ACHN (cell line): Measurements from ENCODE around the gene TGIF1.
A peak's percentile ranks its signal among the peaks of the same experiment; 100 is the strongest.

Source experiments
- DNase-seq: peaks from one replicate; pipeline ENCODE4 v3.0.0-alpha.2; 2015
- in situ Hi-C: cut with HindIII; loops from 2 replicates; pipeline ENCODE4 v1.10.0; 2017; ENCODE audit warnings: low sequenced_read_pairs, low pct_ligation_motif_present, low pct_unique_long_range_greater_than_20kb

Gene TGIF1

DNA sequence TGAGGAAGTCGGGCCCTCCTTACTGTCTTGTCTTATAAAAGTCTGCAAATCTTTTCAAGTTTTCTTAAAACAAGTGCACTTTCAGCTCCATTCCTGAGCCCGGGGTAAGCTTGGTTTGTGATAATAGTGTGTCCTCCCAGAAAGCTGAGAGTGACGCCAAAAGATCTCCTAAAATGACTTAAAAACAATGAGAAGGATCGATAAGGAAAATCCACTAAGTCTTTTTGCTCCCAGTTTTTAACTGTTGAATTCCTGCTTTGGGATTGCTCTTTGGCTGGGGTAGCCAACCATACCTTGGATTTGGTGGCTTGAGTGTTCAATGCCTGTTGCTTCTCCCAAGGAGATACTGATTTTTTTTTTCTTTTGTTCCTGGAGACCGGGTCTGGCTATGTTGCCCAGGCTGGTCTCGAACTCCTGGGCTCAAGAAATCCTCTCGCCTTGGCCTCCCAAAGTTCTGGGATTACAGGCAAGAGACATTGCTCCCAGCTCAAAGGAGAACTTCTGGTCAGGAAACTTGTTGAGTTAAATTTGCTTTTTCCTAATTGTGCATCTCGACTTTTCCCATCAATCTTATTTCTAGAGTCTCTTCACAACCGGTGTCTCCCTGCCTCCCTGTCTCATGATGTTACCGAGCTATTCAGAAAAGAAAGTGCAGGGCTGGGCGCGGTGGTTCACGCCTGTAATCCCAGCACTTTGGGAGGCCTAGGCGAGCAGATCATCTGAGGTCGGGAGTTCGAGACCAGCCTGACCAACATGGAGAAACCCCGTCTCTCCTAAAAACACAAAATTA, 3.0 kb downstream of the TGIF1 start:
- in situ Hi-C loops: no loop called here
- no peak for DNase-seq

DNA sequence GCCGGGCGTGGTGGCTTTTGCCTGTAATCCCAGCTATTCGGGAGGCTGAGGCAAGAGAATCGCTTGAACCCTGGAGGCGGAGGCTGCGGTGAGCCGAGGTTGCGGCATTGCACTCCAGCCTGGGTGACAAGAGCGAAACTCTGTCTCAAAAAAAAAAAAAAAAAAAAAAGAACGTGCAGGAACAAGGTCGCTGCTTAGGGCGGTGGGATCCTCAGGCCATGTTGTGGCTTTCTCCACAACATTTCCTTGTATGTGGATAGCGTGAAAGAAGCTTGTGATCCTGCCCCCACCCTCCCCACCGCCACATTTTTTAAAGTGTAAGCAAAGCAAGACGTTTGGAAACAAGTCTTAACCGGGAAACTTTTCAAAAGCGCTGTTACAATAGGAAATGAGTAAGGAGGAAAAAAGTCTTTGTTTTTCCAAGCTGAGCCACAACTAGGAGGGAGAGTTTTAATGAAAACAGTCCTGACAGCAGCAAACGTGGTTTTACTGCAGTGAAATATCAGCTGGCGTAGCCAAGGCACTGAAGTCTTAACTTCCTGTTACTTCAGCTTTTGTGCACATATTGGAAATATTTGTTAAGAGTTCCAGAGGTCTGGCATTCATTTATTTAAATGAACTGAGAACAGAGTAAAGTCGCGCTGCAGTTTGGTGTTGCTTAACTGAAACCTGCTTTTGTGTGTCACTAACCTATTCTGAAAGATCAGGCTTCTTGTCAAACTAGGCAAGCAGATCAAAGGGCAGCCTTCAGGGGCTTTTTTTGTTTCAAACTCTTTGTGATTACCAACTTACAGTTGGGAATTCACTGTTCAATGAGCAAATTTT, 3.8 kb downstream of the TGIF1 start:
- peak; percentile 53 for DNase-seq
- in situ Hi-C loops: no loop called here

DNA sequence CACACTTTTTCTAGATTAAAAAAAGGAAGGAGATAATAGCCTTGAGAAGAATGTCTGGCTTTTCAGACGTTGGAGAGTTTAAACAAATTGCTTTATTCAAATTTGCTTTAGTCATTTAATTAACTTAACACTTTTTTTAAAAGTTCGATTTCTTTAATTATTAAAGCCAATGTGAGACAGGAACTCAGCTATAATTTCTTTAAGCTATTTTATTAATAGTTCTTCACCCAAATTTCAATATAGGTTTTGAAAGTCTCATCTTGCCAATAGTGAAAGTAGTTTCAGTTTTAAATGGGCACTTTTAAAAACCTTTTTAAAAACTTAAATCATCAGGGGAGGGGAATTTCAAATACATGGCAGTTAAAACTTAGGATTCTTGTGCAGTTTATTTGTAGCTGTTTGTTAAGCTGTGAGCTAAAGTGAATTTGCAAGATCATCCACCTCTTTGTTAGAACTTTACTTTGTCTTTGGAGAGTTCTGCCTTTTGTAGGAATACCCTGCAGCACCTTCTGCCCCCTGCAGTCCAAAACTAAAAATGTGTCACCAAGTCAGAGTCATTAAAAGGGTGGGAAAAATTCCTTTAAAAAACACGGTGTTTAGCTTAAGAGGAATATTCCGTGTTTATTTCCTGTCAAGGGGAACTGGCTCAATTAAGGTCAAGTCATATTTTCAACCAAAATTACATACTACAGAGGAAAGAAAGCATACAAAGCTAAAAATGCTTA, 4.6 kb downstream of the TGIF1 start:
- in situ Hi-C loops: no loop called here

DNA sequence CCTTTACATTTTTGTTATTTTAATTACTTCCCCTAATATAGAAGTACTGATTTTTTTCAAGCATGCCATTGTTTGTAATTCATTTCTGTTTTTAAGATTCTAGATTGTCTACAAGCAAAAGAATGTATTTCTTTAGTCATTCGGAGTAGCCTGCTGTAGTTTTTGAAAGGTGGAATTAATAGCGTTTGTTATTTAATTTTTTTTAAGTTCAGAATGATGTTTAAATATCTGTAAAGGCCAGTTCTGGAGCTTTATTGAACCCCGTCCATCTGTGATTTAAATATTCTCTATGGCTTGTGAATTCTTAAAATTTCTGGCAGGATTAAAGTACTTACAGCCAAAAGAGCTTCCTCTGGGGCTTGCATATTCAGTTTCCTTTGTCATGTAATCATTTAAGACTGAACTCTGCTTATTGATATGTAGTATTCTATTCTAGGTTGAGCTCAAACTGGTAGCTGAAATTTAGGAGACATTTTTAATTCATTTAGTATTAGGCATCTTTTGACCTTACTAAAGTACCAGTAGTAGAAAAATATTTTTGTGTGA, 5.2 kb downstream of the TGIF1 start:
- no peak for DNase-seq
- in situ Hi-C loops: no loop called here

More for the DNA sequence above, 4.6 kb downstream of the TGIF1 start:
- peak; percentile 65 for DNase-seq

DNA sequence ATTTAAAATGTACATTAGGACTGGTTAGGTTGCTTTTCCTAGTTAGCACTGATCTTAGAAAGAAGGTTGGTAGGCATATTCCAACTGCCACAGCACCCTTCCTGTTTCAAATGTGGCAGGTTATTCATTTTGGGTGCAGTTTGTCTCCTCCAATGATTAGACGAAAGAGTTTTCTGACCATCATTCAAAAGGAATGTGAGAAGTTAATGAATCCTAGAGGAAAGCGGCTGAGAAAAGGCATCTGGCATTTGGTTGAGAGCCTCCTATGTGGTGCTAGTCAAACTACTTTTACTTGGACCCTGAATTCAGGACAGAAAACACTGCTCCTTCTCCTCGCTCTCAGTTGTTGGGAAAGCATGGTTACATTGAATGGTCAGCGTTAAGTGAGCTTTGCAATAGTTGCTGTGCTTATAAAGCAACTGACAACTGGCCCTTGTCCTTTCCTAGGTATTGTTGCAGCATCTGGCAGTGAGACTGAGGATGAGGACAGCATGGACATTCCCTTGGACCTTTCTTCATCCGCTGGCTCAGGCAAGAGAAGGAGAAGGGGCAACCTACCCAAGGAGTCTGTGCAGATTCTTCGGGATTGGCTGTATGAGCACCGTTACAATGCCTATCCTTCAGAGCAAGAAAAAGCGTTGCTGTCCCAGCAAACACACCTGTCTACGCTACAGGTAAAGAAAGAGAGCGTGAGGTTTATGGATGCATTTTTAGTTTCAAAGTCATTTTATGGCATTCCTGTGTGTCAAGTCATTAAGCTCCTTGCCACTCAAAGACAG, 6.1 kb downstream of the TGIF1 start:
- DNase-seq: peak; percentile 92
- in situ Hi-C loops: no loop called here

DNA sequence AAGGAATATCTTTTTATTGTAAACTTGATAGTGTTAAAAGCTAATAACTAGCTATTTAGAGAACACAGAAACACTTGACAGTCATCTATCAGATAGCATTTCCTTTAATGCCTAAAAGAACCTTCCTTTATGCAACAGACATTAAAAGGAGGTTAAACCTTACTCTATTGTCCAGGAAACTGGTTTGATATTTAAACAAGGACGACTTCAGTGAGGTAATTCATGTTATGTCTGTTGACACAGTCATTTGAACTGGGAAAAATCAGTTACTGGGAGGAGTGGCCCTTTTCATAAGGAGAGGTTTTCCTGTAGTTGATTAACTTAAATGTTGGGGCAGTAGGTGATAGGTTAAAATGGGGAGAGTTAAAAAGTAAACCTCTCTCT, 6.7 kb downstream of the TGIF1 start:
- in situ Hi-C loops: no loop called here
- peak; percentile 82 for DNase-seq

DNA sequence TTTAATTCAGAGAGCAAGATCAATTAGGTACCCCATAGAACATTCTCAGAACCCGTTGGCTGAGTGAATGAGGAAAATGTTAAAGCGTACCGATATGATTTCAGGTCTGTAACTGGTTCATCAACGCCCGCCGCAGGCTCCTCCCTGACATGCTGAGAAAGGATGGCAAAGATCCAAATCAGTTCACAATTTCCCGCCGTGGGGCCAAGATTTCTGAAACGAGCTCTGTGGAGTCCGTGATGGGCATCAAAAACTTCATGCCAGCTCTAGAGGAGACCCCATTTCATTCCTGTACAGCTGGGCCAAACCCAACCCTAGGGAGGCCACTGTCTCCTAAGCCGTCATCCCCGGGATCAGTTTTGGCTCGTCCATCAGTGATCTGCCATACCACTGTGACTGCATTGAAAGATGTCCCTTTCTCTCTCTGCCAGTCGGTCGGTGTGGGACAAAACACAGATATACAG, 7.3 kb downstream of the TGIF1 start:
- no peak for DNase-seq

DNA sequence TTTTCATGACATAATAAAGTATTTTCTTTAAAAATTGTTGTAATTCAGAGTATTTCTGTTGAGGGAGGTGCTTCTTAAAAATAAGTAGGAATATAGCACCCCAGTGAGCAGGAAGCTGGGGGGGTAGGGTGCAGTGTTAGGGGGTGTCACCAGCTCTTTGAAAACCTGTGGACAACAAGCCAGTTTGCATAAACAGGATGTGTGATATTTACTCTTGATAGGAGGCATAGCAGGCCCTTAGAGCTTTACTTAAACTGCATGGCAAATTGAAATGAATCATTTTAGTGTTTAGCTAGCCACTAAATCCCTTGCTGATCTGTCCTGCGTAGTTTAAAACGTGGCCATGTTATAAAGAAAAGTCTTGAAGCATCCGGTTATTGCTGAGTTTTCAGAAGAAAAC, 8.4 kb downstream of the TGIF1 start:
- in situ Hi-C loops: no loop called here

More for the DNA sequence above, 7.3 kb downstream of the TGIF1 start:
- in situ Hi-C loops: no loop called here

DNA sequence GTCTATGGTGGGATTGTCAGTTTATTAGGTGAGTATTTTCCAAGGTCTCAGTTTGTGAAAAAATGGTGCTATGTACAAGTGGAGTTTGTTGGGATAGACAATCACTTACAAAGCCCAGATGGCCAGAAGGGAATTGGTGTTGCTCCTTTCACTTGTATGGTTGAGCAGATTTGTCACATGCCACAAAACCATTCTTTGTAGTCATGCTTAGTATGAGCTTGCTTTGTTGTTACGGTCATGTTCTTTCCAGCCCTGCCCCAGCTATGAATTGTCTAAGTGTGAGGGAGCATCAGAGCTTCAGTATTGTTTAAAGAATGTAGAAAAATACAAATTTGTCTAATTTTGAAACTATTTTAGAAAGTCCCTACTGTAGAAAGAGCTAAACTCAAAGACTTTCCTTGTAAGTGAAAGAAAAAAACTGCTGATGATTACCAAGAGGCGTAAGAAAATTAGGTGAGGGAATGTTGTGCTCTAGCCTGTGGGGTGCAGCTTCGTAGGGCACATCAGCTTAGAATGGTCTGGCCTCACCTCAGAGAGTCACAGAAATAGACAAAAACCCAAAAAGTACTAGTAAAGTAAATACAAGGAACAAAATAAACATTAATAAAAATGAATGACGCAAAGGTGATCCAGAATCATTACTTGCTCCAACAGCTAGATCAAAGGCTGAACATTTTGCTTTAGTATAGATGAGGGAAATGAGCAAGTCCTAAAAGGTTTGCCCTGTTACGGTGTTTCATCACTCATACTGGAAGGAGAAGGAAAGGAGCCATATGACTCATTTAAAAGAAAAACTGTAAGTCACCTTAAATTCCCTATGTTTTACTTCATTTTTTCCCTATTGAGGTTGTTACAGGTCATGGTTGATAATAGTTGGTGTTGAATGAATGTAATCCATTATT, 9.2 kb downstream of the TGIF1 start:
- in situ Hi-C loops: no loop called here
- DNase-seq: no peak

More for the DNA sequence above, 8.4 kb downstream of the TGIF1 start:
- DNase-seq: no peak

DNA sequence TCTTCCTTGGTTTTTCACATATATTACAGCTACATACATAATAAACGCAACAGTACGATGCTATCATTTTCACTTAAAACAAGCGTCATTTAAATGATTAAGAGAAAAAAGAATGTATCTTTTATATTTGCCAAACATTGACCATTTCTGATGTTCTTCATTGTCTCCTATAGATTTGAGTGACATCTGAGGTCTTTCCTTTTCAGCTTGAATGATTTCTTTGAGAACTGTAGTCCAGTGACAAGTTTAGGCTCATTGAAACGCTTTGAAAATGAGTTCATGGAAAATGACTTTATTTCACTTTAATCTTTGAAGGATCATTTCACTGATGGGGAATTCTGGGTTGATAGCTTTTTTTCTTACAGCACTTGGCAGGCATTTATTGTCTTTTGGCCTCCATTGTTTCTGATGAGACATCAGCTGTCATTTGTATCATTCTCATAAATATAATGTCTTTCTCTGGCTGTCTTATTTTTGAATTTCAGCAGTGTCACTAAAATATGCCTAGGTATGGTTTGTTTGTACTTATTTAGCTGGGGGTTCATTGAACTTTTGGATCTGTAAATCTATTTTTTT, 10.9 kb downstream of the TGIF1 start:
- no peak for DNase-seq
- in situ Hi-C loops: no loop called here

DNA sequence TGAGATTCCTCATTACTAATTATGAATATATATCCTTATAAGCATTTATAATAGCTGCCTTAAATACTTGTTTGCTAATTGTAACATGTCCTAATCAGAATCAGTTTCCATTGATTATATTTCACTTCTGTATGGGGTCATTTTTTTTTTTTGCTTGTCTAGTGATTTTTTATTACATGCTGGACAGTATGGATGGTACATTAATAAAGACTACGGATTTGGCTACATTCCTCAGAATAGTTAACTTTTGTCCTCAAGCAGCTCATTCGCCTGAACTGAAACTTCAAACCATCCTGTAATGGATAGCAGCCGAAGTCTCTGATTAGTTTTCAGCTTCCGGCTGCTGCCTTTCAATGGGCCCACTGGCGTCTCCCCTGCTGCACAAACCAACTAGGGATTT, 11.7 kb downstream of the TGIF1 start:
- in situ Hi-C loops: no loop called here
- no peak for DNase-seq

DNA sequence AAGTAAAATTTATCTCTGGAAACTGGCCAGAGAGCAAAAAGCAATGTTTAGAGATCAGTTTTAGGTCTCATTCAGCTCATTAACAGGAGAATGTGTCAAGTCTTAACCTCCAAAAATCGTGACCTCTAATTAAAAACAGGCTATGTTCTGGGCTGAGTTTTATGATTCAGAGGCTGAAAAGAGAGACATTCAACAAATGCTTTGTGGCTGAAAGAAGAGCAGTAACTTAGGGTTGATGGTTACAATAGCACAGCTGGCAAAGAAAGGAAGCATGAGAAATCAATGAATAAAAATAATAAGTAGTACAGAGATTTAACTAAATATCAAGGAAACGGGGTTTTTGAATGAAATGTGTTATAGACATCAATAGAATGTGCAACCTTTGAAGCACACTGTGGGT, 13.1 kb downstream of the TGIF1 start:
- in situ Hi-C loops: no loop called here

DNA sequence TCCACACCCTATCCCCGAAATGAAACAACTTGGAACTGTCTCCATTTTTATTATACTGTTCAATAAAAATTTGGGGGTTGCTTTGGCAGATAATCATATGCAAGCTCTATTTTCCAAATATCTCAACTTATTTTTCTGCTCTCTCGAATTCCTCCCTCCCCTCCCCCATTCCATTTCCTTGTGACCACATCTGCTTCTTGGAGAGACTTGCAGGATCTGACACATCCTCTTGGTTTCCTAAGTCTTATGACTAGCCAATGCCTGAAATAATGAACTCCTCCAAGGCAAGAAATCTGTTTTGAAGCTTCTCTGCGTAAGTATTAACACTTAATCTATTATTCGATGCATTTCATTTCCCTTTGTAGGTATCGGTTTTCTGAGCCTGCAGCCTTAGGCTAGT, 16.1 kb downstream of the TGIF1 start:
- DNase-seq: peak; percentile 65
- in situ Hi-C loops: no loop called here

More for the DNA sequence above, 13.1 kb downstream of the TGIF1 start:
- no peak for DNase-seq

DNA sequence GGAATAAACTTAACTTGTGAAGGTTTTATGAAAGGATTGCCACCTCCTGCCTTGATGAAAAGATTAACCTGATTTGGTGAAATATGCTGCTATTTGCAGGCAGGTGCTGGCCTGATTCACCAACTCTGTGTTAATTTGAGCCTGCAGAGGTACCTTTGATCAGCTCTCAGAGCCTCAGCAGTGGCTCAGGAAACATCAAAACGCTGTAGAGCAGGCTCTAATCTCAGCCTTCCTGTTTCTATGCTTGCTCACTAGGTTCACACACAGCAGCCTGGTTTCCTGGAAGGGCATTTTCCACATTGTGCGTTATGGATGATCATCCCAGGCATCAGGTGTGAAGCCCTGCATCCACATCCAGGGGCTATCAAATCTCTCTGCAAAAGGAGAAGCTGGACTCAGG, 16.9 kb downstream of the TGIF1 start:
- DNase-seq: no peak
- in situ Hi-C loops: no loop called here

DNA sequence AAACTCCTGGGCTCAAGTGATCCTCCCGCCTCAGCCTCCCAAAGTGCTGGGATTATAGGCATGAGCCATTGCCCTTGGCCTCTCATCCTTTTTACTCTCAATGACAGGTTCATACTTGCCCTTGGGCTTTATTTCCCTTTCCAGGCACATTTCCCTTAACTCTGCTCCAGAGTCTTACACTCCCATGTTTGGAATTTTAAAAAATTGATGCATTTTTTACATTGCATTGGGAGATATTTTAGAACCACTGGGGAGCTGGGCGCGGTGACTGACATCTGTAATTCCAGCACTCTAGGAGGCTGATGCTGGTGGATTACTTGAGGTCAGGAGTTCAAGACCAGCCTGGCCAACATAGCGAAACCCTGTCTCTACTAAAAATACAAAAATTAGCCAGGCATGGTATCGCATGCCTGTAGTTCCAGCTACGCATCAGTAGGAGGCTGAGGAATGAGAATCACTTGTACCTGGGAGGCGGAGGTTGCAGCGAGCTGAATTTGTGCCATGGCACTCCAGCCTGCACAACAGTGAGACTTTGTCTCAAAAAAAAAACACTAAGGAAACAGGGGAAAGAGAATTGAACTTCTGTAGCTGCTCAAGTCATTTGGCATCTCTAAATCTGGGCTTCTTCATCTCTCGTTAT, 18.2 kb downstream of the TGIF1 start:
- in situ Hi-C loops: no loop called here
- DNase-seq: no peak

DNA sequence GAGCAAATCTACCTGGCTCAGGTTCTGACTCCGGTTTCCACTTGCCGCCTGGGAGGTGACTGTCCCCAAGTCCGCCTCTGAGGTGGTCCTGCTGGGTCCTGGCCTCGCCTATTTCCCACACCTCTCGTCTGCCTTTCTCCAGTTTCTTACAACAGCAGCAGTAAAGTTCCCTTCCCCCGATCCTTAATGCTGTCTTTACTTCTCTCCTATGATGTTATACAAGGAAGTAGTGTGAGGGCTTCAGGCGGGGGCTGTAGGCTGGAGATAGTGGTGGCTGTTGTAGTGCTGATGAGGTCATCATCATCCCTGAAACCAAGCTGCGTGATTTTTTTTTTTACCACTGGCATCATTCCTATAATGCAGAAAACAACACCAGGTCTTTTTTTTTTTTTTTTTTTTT, 18.9 kb downstream of the TGIF1 start:
- in situ Hi-C loops: no loop called here
- no peak for DNase-seq
